Activated T-cell treated with anti-CD3 and anti-CD28 coated beads for 24 hours (primary cell): ENCODE measurements around the gene ROBO1.

Experiments used
- DNase-seq: peaks from one replicate; pipeline ENCODE4 v3.0.0-alpha.2; 2020; ENCODE audit warnings: low read depth

ROBO1 gene

GRCh38 chr3:79670178-79670577, 97.6 kb downstream of the ROBO1 start:
- no peak for DNase-seq

- DNase-seq = no peak
Observed at GRCh38 chr3:79664455-79664854, 103.3 kb downstream of the ROBO1 start.

- DNase-seq = no peak
Observed at GRCh38 chr3:79661896-79662295, 105.9 kb downstream of the ROBO1 start.

- no peak for DNase-seq
Observed at GRCh38 chr3:79657076-79657475, 110.7 kb downstream of the ROBO1 start.

GRCh38 chr3:79654019-79654418, 113.8 kb downstream of the ROBO1 start:
- DNase-seq = no peak

- no peak for DNase-seq
Observed at GRCh38 chr3:79653266-79653830, 114.5 kb downstream of the ROBO1 start.

- DNase-seq = no peak
Observed at GRCh38 chr3:79651536-79652065, 116.2 kb downstream of the ROBO1 start.

- no peak for DNase-seq
Observed at GRCh38 chr3:79639855-79640254, 127.9 kb downstream of the ROBO1 start.

- DNase-seq = no peak
Observed at GRCh38 chr3:79636372-79636771, 131.4 kb downstream of the ROBO1 start.

- DNase-seq = no peak
Observed at GRCh38 chr3:79632842-79633241, 135.0 kb downstream of the ROBO1 start.

- no peak for DNase-seq
Observed at GRCh38 chr3:79618883-79619282, 148.9 kb downstream of the ROBO1 start.

- DNase-seq = no peak
Observed at GRCh38 chr3:79606414-79606813, 161.4 kb downstream of the ROBO1 start.

GRCh38 chr3:79604681-79605080, 163.1 kb downstream of the ROBO1 start:
- no peak for DNase-seq

- DNase-seq = no peak
Observed at GRCh38 chr3:79602385-79602784, 165.4 kb downstream of the ROBO1 start.

GRCh38 chr3:79598594-79598993, 169.2 kb downstream of the ROBO1 start:
- no peak for DNase-seq

GRCh38 chr3:79597709-79598108, 170.1 kb downstream of the ROBO1 start:
- DNase-seq = no peak

- DNase-seq = no peak
Observed at GRCh38 chr3:79587150-79587549, 180.6 kb downstream of the ROBO1 start.

- no peak for DNase-seq
Observed at GRCh38 chr3:79586232-79586631, 181.6 kb downstream of the ROBO1 start.

GRCh38 chr3:79572930-79573329, 194.9 kb downstream of the ROBO1 start:
- no peak for DNase-seq

- no peak for DNase-seq
Observed at GRCh38 chr3:79568938-79569337, 198.9 kb downstream of the ROBO1 start.

GRCh38 chr3:79564192-79564591, 203.6 kb downstream of the ROBO1 start:
- no peak for DNase-seq

- no peak for DNase-seq
Observed at GRCh38 chr3:79560698-79561097, 207.1 kb downstream of the ROBO1 start.

- DNase-seq = no peak
Observed at GRCh38 chr3:79558943-79559342, 208.9 kb downstream of the ROBO1 start.

GRCh38 chr3:79555655-79556054, 212.1 kb downstream of the ROBO1 start:
- DNase-seq = no peak
